ENCODE data around the gene IQSEC3.
"Not testable (repeated sequence)": the region's sequence is repeated elsewhere in the genome, so short reads cannot be mapped to it uniquely, and the experiment has no call there.

Gene IQSEC3

DNA sequence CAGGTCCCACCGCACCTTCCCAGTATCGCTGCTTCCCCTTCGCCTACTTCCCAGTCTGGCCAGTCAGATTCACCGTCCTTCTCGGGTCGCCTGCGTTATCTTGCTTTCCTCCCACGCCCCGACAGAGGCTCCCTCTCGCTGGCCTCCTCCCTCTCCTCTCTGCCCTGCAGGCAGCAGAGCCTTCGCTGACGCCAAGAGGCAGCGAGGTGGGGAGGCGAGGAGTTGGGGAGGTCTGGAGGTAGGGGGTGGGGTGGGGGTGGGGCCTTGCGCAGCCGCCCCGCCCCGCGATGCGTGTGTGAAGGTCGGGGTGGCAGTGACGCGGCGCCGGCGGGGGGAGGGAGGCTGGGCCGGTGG lies at the start of gene IQSEC3:
Gene IQSEC3 (plus strand): TSS at position 340 of the 354 bp plus-strand sequence. CDS start 116 bp downstream, outside the sequence.
- not testable (repeated sequence) for DNase-seq (ENCODE audit: low read depth in 2 of 3, low spot score in 2 of 3)

DNA sequence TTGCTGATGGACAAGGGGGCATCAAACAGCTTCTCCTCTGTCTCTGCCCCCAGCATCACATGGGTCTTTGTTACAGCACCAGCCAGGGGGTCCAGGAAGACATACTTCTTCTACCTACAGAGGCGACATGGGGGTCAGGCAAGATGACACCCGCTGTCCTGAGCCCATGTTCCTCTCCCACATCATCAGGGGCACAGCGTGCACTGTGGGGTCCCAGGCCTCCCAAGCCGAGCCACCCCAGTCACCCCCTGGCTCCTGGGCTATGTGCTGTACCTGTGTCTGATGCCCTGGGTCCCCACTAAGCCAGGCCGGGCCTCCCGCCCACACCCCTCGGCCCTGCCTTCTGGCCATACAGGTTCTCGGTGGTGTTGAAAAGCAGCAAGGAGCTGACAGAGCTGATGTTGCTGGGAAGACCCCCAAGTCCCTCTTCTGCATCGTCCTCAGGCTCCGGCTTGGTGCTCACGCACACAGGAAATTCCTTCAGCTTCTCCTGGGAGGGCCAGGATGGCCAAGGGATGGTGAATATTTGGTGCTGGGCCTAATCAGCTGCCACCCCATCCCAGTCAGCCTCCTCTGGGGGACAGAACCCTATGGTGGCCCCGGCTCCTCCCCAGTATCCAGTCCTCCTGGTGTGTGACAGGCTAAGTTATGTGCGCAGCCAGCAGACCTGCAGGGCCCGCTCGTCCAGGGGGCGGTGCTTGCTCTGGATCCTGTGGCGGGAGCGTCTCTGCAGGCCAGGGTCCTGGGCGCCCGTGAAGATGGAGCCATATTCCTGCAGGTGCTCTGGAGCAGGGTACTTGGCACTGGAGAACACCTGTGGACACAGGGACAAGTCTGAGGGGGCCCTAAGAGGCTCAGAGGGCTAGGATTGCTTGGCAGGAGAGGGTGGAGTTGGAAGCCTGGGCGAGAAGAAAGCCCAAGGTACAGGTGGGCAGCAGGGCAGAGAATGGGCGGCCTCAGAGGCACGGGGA lies 48.9 kb upstream of the IQSEC3 start:
- DNase-seq (ENCODE audit: low read depth in 2 of 3, low spot score in 2 of 3): not testable (repeated sequence)

DNA sequence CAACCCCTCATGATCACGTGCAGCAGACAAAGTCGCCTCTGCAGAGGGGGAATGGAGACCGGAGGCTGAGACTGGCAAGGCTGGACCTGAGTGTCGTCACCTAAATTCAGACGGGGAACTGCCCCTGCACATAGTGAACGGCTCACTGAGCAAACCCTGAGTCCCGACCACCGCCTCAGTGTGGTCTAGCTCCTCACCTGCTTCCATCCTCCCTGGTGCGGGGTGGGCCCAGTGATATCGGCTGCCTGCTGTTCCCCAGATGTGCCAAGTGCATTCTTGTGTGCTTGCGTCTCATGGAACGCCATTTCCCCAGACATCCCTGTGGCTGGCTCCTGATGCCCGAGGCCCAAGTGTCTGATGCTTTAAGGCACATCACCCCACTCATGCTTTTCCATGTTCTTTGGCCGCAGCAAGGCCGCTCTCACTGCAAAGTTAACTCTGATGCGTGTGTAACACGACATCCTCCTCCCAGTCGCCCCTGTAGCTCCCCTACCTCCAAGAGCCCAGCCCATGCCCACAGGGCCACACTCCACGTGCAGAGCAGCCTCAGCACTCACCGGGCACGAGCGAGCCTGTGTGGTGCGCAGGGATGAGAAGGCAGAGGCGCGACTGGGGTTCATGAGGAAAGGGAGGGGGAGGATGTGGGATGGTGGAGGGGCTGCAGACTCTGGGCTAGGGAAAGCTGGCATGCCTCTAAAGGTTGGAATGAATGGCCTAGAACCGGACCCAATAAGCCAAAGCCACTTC lies 47.6 kb upstream of the IQSEC3 start:
- DNase-seq (ENCODE audit: low read depth in 2 of 3, low spot score in 2 of 3): not testable (repeated sequence)

DNA sequence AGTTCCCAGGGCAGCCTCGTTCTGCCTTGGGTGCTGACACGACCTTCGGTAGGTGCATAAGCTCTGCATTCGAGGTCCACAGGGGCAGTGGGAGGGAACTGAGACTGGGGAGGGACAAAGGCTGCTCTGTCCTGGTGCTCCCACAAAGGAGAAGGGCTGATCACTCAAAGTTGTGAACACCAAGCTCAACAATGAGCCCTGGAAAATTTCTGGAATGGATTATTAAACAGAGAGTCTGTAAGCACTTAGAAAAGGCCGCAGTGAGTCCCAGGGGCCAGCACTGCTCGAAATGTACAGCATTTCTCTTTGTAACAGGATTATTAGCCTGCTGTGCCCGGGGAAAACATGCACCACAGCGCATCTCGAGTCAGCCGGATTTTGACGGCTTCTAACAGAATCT lies 46.7 kb upstream of the IQSEC3 start:
- not testable (repeated sequence) for DNase-seq (ENCODE audit: low read depth in 2 of 3, low spot score in 2 of 3)

DNA sequence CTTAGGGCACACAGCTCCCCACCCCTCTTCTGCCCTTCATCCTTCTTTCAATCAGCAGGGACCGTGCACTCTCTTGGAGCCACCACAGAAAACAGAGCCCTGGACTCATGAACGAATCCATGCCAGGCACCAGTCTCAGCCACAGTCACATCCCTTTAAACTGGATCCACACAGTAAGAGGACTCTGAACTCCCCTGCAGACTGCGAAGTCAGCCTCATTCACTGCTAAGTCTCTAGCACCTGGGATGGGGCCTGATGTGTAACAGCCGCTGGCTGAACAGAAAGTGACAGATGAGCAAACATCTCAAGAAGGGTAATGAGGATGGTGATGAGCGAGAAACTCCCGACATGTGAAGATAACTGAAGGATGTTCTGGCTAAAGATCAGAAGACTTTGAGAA lies 45.8 kb upstream of the IQSEC3 start:
- DNase-seq (ENCODE audit: low read depth in 2 of 3, low spot score in 2 of 3): no peak

DNA sequence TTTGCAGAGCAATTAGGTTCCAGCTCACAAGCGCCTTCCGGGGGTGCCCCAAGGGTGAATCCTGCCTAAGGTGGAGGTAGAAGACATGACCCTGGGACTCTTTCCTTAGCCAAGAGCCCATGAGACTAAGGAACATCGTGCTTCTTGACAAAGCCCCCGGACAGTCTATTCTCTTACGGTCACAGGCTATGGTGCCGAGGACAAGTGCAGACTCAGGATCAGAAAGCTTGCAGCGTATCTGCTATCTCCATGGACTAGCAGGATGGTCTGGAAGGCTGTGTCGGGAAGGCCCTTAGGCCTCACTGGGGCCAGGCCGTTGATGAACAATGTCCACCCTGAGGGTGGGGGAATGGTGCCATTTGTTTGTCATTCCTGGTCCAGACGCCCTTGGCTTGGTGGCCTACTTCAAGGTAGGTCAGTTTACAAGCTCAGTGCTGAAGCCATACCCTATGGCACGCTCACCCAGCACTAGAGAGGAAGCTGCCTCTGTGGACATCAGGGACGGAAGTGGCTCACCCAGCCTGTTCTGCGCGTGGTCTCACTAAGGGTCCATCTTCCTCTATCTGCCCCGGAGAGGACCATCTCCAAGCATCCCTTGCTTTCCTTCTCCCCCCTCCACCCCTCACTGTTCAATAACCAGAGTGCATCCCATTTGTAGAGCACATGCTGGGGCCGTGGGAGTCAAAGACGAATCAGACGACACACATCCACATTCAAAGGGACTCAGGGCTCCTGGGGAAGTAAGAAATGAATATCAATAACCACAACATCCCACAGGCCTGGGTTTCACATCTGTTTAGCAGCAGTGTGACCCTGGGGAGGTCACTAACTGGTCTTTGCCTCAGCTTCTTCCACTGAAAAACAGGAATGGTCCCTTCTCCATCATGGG lies 45.0 kb upstream of the IQSEC3 start:
- DNase-seq (ENCODE audit: low read depth in 2 of 3, low spot score in 2 of 3): peak in 1 of 3 experiments; percentile 16

DNA sequence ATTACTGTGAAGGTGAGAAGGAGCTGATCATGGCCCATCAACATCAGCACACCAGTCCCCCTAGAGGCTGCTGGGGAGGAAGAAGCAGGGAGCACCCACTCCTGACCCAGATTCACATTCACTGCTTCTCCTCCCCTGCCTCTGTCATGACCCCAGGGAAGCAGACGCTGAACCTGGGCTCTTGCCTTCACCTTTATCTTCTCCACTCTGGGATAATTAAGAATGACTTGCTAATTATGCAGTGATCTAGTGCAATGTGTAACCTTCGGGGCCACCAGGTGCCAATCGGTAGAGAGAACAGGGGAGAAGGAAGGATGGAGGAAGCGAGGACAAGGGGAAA lies 44.4 kb upstream of the IQSEC3 start:
- DNase-seq (ENCODE audit: low read depth in 2 of 3, low spot score in 2 of 3): no peak

DNA sequence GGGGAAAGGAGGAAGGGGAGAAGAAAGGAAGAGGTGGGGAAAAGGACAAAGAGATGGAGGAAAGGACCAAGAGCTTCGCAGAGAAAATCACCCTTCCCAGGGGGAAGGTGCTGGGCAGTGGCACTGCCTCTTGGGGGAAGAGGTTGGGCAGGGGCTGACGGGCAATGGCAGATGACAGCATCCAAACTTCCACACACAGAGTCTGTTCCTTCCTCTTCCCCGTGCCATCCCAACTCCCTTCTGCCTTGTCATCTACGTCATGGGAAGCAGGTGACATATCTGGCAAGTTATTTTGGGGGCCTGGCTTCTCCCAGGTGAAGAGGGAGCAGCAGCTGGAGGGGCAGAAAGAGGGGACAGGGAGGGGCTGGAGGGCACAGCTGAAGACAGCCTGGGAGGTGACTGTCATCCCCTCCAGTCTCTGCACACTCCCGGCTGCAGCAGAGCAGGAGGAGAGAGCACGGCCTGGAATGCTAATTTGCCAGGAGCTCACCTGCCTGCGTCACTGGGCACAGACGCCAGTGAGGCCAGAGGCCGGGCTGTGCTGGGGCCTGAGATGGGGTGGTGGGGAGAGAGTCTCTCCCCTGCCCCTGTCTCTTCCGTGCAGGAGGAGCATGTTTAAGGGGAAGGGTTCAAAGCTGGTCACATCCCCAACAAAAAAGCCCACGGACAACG lies 43.9 kb upstream of the IQSEC3 start:
- DNase-seq (ENCODE audit: low read depth in 2 of 3, low spot score in 2 of 3): no peak

DNA sequence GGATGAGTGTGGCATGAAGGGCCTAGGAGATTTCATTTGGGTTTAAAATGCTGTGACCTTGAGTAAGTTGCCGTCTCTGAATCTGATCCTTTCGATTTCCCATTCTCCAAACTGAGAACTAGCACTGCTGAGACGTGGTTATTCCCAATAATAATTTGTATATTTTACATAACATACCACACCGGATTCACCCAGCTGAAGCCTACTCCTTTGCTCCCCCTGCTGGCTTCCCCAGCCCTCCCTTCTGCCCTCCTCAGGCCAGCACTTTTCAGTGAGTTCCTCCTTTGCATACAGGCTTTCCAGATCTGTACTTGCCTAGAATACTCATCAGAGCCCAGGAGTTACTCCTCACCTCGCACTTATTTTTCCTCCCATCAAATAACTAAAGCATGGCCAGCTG lies 38.7 kb upstream of the IQSEC3 start:
- not testable (repeated sequence) for DNase-seq (ENCODE audit: low read depth in 2 of 3, low spot score in 2 of 3)

DNA sequence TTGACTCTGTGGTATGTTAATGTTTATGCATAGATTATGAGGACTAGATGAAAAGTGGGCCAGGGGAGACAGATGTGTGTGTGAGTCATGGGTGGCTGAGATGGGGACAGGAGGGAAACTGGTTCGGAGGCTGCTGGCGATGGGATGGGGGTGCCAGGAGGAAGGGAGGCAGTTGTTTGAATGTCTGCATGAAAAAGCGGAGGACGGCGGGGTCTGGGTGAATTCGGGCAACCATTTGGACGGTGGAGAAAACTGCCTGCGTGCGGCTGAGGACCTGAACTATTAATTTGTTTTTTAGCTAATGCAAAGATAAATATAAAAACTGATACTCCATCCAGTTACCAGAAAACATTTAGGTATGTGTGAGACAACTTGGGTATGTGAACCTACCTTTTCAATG lies 27.8 kb upstream of the IQSEC3 start:
- not testable (repeated sequence) for DNase-seq (ENCODE audit: low read depth in 2 of 3, low spot score in 2 of 3)

DNA sequence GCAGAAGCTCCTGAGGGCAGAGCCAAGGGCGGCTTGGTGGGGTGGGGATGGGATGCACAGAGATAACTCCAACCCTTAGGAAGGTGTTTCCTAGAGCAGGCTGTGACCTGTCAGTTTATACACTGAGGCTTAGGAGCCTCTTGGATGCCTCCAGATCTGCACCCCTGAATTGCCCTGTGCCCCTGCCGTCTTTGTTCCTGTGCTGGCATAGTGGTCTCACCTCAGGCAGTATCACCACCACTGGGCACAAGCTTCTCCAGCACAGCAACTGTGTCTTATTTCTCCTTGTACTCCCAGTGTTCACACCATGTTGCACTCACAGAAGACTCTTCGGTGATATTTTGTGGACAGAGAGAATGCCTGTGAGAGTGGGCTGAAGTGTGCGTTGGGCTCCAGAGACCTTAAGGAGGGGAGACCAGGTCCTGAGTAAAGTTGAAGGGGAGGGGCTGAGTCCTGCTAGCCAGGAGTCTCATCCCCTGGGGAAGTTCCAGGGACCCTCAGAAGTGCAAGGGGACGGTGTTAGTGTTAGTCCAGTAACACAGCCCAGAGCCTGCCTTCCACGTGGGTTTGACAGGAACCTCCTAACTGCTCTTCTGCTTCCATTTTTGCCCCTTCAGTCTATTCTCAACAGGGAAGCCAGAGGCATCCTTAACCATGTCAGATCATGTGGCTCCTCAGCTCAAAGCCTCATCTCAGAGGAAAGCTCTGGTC lies 26.9 kb upstream of the IQSEC3 start:
- not testable (repeated sequence) for DNase-seq (ENCODE audit: low read depth in 2 of 3, low spot score in 2 of 3)

DNA sequence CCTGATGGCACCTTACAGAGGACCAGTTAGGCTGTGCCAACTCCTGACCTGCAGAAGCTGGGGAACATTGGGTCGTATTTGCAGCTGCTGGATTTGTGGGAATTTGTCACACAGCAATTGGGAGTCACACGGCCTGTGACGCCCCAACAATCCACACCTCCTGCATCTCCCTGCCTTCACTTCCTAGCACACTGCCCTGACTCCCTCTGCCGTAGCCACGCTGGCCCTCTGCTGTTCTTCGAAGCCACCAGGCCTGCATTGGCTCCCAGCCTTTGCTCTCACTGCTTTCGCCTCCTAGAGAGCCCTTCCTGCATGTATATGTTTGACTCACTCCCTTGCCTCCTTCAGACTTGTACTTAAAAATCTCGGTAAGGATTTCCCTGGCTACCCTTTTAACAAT lies 22.2 kb upstream of the IQSEC3 start:
- DNase-seq (ENCODE audit: low read depth in 2 of 3, low spot score in 2 of 3): not testable (repeated sequence)

DNA sequence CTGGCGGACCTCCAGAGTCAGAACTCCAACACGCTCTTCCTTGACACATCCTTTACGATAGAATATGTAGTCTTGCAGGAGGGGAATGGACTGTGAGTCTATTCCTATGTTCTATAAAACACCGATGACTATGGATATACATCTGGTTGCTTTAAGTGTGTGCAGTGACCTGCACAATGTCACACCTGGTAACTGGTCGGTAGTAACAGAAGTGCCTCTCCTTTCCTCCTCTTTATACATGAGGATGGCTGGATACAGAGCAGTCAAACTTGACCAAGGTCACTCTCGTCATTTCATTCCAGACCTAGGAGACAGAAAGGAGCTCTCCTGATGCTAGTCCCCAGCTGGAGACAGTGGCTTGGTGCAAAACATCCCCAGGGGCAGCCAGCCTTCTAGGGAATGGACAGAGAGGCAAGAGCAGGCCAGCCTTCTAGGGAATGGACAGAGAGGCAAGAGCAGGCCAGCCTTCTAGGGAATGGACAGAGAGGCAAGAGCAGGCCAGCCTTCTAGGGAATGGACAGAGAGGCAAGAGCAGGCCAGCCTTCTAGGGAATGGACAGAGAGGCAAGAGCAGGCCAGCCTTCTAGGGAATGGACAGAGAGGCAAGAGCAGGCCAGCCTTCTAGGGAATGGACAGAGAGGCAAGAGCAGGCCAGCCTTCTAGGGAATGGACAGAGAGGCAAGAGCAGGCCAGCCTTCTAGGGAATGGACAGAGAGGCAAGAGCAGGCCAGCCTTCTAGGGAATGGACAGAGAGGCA lies 21.2 kb upstream of the IQSEC3 start:
- DNase-seq (ENCODE audit: low read depth in 2 of 3, low spot score in 2 of 3): not testable (repeated sequence)

DNA sequence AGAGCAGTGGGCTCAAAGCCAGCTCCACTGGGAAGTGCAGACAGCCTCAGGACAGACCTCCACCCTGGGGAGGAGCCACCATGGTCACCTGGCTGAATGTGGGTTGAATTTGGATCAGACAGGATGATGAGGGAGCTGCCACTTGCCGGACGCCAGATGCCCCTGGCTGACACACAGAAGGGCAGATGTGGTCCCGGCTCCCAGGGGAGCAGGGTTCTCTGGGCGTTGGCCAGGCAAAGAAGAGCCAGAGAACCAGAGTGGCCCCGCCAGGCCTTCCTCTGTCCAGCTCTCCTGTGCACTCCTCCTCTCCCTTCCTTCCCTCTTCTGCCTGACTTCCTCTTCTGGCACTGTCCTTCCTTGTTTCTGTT lies 20.6 kb upstream of the IQSEC3 start:
- not testable (repeated sequence) for DNase-seq (ENCODE audit: low read depth in 2 of 3, low spot score in 2 of 3)

DNA sequence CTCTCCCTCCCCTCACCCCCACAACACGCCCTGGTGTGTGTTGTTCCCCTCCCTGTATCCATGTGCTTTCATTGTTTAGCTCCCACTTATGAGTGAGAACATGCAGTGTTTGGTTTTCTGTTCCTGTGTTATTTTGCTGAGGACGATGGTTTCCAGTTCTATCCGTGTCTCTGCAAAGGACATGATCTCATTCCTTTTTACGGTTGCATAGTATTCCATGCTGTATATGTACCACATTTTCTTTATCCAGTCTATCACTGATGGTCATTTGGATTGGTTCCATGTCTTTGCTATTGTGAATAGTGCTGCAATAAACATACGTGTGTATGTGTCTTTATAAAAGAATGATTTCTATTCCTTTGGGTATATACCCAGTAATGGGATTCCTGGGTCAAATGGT lies 20.0 kb upstream of the IQSEC3 start:
- not testable (repeated sequence) for DNase-seq (ENCODE audit: low read depth in 2 of 3, low spot score in 2 of 3)

DNA sequence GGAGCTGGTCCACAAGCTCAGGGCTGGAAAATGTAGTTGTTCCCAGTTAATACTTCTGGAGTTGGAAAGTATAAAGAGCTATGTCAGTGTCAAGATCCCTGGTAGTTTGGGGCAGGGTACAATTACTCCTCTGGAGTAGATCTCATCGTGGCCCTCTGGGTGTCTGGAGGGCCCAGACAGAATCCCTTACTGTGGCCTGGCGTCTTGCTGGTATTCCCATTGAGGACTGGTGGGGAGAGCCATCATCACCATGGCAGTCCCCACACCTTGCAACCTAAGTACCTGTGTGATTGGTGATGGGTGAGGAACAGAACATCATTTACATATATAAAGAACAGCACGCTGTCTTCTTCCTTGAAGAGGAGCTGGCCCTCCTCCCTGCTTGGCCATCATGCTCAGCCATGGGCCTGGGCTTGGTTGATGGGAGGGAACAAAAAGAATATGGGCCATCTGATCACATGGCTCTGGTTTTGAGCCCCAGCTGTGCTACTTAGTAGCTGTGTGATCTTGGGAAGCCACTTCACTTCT lies 18.8 kb upstream of the IQSEC3 start:
- not testable (repeated sequence) for DNase-seq (ENCODE audit: low read depth in 2 of 3, low spot score in 2 of 3)

DNA sequence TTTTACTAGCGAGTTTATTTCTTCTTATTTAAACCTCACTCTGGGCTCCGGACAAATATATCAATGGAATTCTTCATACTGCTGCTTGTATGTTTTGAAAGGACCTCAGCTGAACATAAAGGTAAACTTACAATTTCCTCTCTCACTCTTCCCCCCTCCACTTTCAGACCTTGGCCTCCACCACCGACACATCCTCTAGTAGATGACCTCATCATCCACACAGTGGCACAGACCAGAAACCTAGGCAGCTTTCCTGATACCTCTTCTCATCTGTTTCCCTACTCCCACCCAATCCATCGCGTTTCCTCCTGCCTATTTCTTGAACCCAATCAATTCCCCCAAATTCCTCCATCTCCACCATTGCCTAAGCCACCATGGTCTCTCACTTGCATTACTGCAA lies 17.4 kb upstream of the IQSEC3 start:
- not testable (repeated sequence) for DNase-seq (ENCODE audit: low read depth in 2 of 3, low spot score in 2 of 3)

DNA sequence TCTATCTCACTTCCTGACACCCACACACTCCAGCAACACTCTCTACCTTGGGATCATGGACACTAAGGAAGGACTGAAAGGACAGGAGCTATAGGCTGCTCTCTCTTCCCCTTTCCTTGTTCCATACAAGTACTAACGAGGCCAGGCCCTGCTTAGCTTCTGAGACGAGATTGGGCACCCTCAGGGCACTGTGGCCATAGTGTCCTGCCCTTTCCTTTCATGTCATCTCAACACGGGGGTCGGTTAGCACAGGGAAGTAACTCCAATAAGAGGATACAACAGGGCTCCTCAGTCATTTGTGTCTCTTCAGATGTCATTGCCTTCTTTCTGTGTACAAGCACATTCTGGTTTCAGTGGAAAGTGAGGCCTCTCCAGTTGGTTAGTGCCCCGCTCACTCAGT lies 15.5 kb upstream of the IQSEC3 start:
- not testable (repeated sequence) for DNase-seq (ENCODE audit: low read depth in 2 of 3, low spot score in 2 of 3)

DNA sequence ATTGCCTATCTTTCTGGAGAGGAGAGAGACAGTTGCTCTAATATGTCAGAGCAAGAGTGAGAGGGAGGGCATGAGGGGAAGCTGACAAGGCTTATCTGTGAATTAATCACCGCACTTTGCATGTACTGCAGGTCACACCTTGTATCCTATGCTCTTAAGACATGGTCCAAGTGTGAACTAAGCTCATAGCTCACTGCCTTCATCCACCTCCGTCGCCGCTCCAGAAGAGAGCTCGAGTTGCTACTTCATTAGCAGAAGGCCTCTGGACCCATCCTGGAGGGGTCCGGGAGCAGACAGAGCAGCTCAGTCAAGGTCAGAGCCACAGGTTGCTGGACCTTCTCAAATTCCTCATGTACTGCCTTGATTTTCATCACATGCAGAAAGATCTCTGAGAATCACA lies 14.6 kb upstream of the IQSEC3 start:
- not testable (repeated sequence) for DNase-seq (ENCODE audit: low read depth in 2 of 3, low spot score in 2 of 3)

Data from activated CD8-positive, alpha-beta memory T cell treated with anti-CD3 and anti-CD28 coated beads for 48 hours (primary cell).